BJ (cell line): Measurements from ENCODE around the gene RSF1. TPM values are rescaled to one million over a fixed set of nuclear protein-coding genes. Genes with fewer than 3 reads are reported as not detected.
"Not testable (repeated sequence)": the region's sequence is repeated elsewhere in the genome, so short reads cannot be mapped to it uniquely, and the experiment has no call there.

Experiments
- CTCF ChIA-PET: fragments of 350-600 bp; formaldehyde crosslinking; extraction: SDS; loops from one replicate; lab custom pipeline; 2021; ENCODE audit warnings: antibody characterized with exemption, inconsistent platforms; lab: Yijun Ruan, JAX
- POLR2A ChIA-PET: fragments of 300-600 bp; sonication (Branson Sonifier 250); formaldehyde crosslinking; extraction: SDS; loops from one replicate; lab custom pipeline; 2021; ENCODE audit warnings: antibody characterized with exemption; lab: Charles Lee
- DNase-seq: peaks from one replicate; pipeline ENCODE4 v3.0.0-alpha.2; 2011; ENCODE audit warnings: low read depth
- H3K27me3 ChIP-seq: 2 replicates; pipeline ENCODE4 v1.6.0; 2011; ENCODE audit warnings: low read length; ENCODE audit not compliant: control insufficient read depth, insufficient read depth
- H3K36me3 ChIP-seq: 2 replicates; pipeline ENCODE4 v1.5.1; 2011; ENCODE audit warnings: low read length; ENCODE audit not compliant: control insufficient read depth, insufficient read depth
- H3K4me3 ChIP-seq: 2 replicates; pipeline ENCODE4 v1.5.1; 2011; ENCODE audit warnings: low read depth, mild to moderate bottlenecking, control low read depth, low read length
- polyA plus RNA-seq: library from polyadenylated mRNA; depleted of rRNA; stranded (reverse); fragments of >200 nt; gene quantifications from 2 replicates; pipeline ENCODE4 v1.2.3, GENCODE V29; 2011
- TF ChIP-seq, protein P1 (sequence below): IDR thresholded peaks from 2 replicates; pipeline ENCODE4 v1.5.1; 2011; ENCODE audit warnings: low read depth, mild to moderate bottlenecking, control low read depth, inconsistent platforms, low read length, moderate library complexity; ENCODE audit not compliant: insufficient read depth

Gene RSF1
- polyA plus RNA-seq, 1 experiment, result 6.0 TPM

DNA sequence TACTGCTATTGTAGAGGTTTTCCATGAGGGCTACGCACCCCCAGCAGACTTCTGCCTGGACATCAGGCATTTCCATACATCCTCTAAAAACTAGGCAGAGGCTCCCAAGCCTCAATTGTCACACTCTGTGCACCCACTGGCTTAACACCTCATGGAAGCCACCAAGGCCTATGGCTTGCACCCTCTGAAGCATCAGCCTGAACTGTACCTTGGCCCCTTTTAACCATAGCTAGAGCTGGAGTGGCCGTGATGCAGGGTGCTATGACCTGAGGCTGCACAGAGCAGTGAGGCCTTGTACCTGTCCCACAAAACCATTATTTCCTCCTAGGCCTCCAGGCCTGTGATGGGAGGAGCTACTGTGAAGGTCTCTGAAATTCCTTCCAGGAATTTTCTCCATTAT lies 34.3 kb upstream of the RSF1 start:
- ChIA-PET CTCF (interaction anchor here (0.6 kb wide), 1 partner anchor 17 kb away, joined by 3 read pairs; no protein-coding TSS in a partner anchor), POLR2A (no interaction called here)
- no peak overlapping the region for H3K4me3 ChIP-seq
- DNase-seq, result no peak
- TF ChIP-seq, protein P1, sequence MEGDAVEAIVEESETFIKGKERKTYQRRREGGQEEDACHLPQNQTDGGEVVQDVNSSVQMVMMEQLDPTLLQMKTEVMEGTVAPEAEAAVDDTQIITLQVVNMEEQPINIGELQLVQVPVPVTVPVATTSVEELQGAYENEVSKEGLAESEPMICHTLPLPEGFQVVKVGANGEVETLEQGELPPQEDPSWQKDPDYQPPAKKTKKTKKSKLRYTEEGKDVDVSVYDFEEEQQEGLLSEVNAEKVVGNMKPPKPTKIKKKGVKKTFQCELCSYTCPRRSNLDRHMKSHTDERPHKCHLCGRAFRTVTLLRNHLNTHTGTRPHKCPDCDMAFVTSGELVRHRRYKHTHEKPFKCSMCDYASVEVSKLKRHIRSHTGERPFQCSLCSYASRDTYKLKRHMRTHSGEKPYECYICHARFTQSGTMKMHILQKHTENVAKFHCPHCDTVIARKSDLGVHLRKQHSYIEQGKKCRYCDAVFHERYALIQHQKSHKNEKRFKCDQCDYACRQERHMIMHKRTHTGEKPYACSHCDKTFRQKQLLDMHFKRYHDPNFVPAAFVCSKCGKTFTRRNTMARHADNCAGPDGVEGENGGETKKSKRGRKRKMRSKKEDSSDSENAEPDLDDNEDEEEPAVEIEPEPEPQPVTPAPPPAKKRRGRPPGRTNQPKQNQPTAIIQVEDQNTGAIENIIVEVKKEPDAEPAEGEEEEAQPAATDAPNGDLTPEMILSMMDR, result no peak
- H3K36me3 ChIP-seq, result peaks cover 5% of the 10 kb centered on the region
- no peaks in the 10 kb centered on the region for H3K27me3 ChIP-seq

DNA sequence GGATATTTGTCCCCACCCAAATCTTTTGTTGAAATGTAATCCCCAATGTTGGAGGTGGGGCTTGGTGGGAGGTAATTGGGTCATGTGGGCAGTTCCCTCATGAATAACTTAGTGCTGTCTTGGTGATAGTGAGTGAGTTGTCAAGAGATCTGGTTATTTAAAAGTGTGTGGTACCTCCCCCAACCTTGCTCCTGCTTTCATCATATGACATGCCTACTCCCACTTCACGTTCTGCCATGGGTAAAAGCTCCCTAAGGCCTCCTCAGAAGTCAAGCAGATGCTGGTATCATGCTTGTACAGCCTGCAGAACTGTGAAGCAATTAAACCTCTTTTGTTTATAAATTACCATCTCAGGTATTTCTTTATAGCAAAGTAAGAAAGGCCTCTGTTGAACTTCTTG lies 31.0 kb upstream of the RSF1 start:
- ChIA-PET CTCF (interaction anchor here (0.9 kb wide), 1 partner anchor 9 kb away, joined by 3 read pairs; no protein-coding TSS in a partner anchor), POLR2A (no interaction called here)
- H3K36me3 ChIP-seq, result peaks cover 4% of the 10 kb centered on the region
- TF ChIP-seq, protein P1, result no peak
- no peak overlapping the region for H3K4me3 ChIP-seq
- no peak for DNase-seq
- no peaks in the 10 kb centered on the region for H3K27me3 ChIP-seq

DNA sequence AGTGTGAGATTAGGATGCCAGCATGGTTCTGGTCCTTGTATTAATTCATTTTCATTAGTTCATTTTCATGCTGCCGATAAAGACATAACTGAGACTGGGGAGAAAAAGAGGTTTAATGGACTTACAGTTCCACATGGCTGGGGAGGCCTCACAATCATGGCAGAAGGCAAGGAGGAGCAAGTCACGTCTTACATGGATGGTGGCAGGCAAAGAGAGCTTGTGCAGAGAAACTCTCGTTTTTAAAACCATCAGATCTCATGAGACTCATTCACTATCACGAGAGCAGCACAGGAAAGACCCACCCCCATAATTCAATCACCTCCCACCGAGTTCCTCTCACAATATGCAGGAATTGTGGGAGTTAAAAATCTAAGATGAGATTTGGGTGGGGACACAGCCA lies 23.2 kb upstream of the RSF1 start:
- H3K36me3 ChIP-seq, CTCF ChIA-PET, POLR2A ChIA-PET, H3K27me3 ChIP-seq, DNase-seq, H3K4me3 ChIP-seq: not testable (repeated sequence)

- no peaks in the 10 kb centered on the region for H3K27me3 ChIP-seq
- CTCF ChIA-PET, result no interaction called here
- POLR2A ChIA-PET, result no interaction called here
- H3K36me3 ChIP-seq, result peaks cover 1% of the 10 kb centered on the region; the same call in 1 of the 2 replicates
- H3K4me3 ChIP-seq, result no peak overlapping the region
- DNase-seq, result no peak
- TF ChIP-seq, protein P1, result no peak
These were observed 22.1 kb upstream of the RSF1 start for GRCh38 chr11:77842441-77843121.

- DNase-seq, result no peak
- POLR2A ChIA-PET, result no interaction called here
- Histone ChIP-seq H3K36me3 (no peaks in the 10 kb centered on the region), H3K4me3 (no peak overlapping the region), H3K27me3 (no peaks in the 10 kb centered on the region)
- CTCF ChIA-PET, result no interaction called here
- TF ChIP-seq, protein P1, result no peak
These were observed 12.8 kb upstream of the RSF1 start for GRCh38 chr11:77833302-77833701.

DNA sequence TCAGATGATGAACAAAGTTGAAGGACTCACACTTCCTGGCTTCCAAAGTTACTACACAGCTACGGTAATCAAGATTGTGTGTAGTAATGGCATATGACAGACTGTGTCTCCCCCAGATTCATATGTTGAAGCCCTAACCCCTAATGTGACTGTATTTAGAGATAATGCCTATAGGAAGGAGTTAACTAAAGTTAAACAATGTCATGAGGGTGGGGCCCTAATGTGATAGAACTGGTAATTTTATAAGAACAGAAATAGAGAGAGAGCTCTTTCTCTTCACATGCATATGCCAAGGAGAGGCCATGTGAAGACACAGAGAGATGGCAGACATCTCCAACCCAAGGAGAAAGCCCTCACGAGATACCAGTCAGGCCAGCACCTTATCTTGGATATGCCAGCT lies 8.4 kb upstream of the RSF1 start:
- CTCF ChIA-PET, result no interaction called here
- Histone ChIP-seq H3K36me3 (no peaks in the 10 kb centered on the region), H3K4me3 (no peak overlapping the region), H3K27me3 (no peaks in the 10 kb centered on the region)
- POLR2A ChIA-PET, result no interaction called here
- no peak for DNase-seq
- TF ChIP-seq, protein P1, result no peak
